Kasumi-1 (cell line): ENCODE data around the gene AKAP9.
"Not testable (repeated sequence)": the region's sequence is repeated elsewhere in the genome, so short reads cannot be mapped to it uniquely, and the experiment has no call there.

Source experiments
- DNase-seq, 2 experiments: peaks; one replicate each; lab custom pipeline; 2025; lab: John Stamatoyannopoulos, UW

The AKAP9 gene

GRCh38 chr7:91940572-91941341, at the start of gene AKAP9:
AKAP9 (plus strand) TSS chr7:91940862; CDS start chr7:91941100, 238 bp downstream.
- peak; percentile 83 to 84 for DNase-seq

- no peak for DNase-seq
These were observed 48.5 kb upstream of the AKAP9 start for GRCh38 chr7:91892099-91892705.

- DNase-seq, result no peak
These were observed 47.8 kb upstream of the AKAP9 start for GRCh38 chr7:91892821-91893340.

GRCh38 chr7:91893699-91894098, 47.0 kb upstream of the AKAP9 start:
- not testable (repeated sequence) for DNase-seq

- no peak for DNase-seq
These were observed 45.7 kb upstream of the AKAP9 start for GRCh38 chr7:91894781-91895480.

- no peak for DNase-seq
These were observed 42.2 kb upstream of the AKAP9 start for GRCh38 chr7:91898240-91898992.

- DNase-seq, result no peak
These were observed 41.1 kb upstream of the AKAP9 start for GRCh38 chr7:91899563-91899962.

- no peak for DNase-seq
These were observed 30.5 kb upstream of the AKAP9 start for GRCh38 chr7:91910171-91910570.

- DNase-seq, result no peak
These were observed 29.5 kb upstream of the AKAP9 start for GRCh38 chr7:91911121-91911520.

GRCh38 chr7:91912494-91912893, 28.2 kb upstream of the AKAP9 start:
- DNase-seq, result no peak

- no peak for DNase-seq
These were observed 27.1 kb upstream of the AKAP9 start for GRCh38 chr7:91913612-91914011.

- no peak for DNase-seq
These were observed 25.1 kb upstream of the AKAP9 start for GRCh38 chr7:91915401-91916050.

GRCh38 chr7:91916051-91916440, 24.6 kb upstream of the AKAP9 start:
- DNase-seq, result no peak

GRCh38 chr7:91918356-91918755, 22.3 kb upstream of the AKAP9 start:
- no peak for DNase-seq

GRCh38 chr7:91922857-91923256, 17.8 kb upstream of the AKAP9 start:
- no peak for DNase-seq

- DNase-seq, result no peak
These were observed 12.8 kb upstream of the AKAP9 start for GRCh38 chr7:91927912-91928311.

GRCh38 chr7:91929463-91929862, 11.2 kb upstream of the AKAP9 start:
- DNase-seq, result no peak

- peak; percentile 70 to 71 for DNase-seq
These were observed 491 bp upstream of the AKAP9 start for GRCh38 chr7:91940171-91940570.

- DNase-seq, result peak; percentile 43 to 56
These were observed 788 bp downstream of the AKAP9 start for GRCh38 chr7:91941450-91941849.

- DNase-seq, result no peak
These were observed 1.6 kb downstream of the AKAP9 start for GRCh38 chr7:91942312-91942711.

- not testable (repeated sequence) for DNase-seq
These were observed 4.3 kb downstream of the AKAP9 start for GRCh38 chr7:91944970-91945369.
